Measurements from ENCODE around the gene GNG13.

Gene GNG13

GRCh38 chr16:795580-796229 lies 4.8 kb downstream of the GNG13 start:
- DNase-seq (ENCODE audit: insufficient read length, low spot score) (no peak), FAIRE-seq (no peak)

GRCh38 chr16:794853-795466 lies 5.6 kb downstream of the GNG13 start:
- FAIRE-seq (no peak), DNase-seq (ENCODE audit: insufficient read length, low spot score) (no peak)

- FAIRE-seq = no peak
- no peak for DNase-seq (ENCODE audit: insufficient read length, low spot score)
Measured at GRCh38 chr16:794091-794822, 6.3 kb downstream of the GNG13 start.

- FAIRE-seq = no peak
- DNase-seq (ENCODE audit: insufficient read length, low spot score) = no peak
Measured at GRCh38 chr16:793414-793813, 7.1 kb downstream of the GNG13 start.

- DNase-seq (ENCODE audit: insufficient read length, low spot score) = no peak
- no peak for FAIRE-seq
Measured at GRCh38 chr16:792221-792995, 8.1 kb downstream of the GNG13 start.

GRCh38 chr16:791131-791530 lies 9.4 kb downstream of the GNG13 start:
- no peak for FAIRE-seq
- DNase-seq (ENCODE audit: insufficient read length, low spot score) = no peak

- FAIRE-seq (no peak), DNase-seq (ENCODE audit: insufficient read length, low spot score) (no peak)
Measured at GRCh38 chr16:790086-790485, 10.4 kb downstream of the GNG13 start.

- FAIRE-seq = no peak
- no peak for DNase-seq (ENCODE audit: insufficient read length, low spot score)
Measured at GRCh38 chr16:789191-789850, 11.2 kb downstream of the GNG13 start.

- peak; percentile 97 for FAIRE-seq
Measured at GRCh38 chr16:788399-789126, 12.0 kb downstream of the GNG13 start, which contains the start of gene CHTF18. Gene CHTF18, plus strand, starts transcription at chr16:788620. Its CDS starts 65 bp downstream, at chr16:788685.

GRCh38 chr16:787978-788398 lies 12.5 kb downstream of the GNG13 start, which contains the start of gene RPUSD1:
Gene RPUSD1, minus strand, starts transcription at chr16:788381. Its CDS starts 644 bp downstream, at chr16:787737.
- no peak for DNase-seq (ENCODE audit: insufficient read length, low spot score)
- FAIRE-seq = no peak

More at GRCh38 chr16:788399-789126, 12.0 kb downstream of the GNG13 start, which contains the start of gene CHTF18:
- peak; percentile 94 for DNase-seq (ENCODE audit: insufficient read length, low spot score)

GRCh38 chr16:787321-787966 lies 13.1 kb downstream of the GNG13 start:
- no peak for FAIRE-seq

GRCh38 chr16:785563-786535 lies 14.7 kb downstream of the GNG13 start:
- FAIRE-seq = no peak

More at GRCh38 chr16:787321-787966, 13.1 kb downstream of the GNG13 start:
- DNase-seq (ENCODE audit: insufficient read length, low spot score) = no peak

GRCh38 chr16:784431-784830 lies 16.1 kb downstream of the GNG13 start:
- DNase-seq (ENCODE audit: insufficient read length, low spot score) = no peak
- FAIRE-seq = no peak

More at GRCh38 chr16:785563-786535, 14.7 kb downstream of the GNG13 start:
- no peak for DNase-seq (ENCODE audit: insufficient read length, low spot score)

GRCh38 chr16:783404-784161 lies 17.0 kb downstream of the GNG13 start:
- FAIRE-seq (no peak), DNase-seq (ENCODE audit: insufficient read length, low spot score) (no peak)

GRCh38 chr16:782766-783403 lies 17.6 kb downstream of the GNG13 start:
- FAIRE-seq (no peak), DNase-seq (ENCODE audit: insufficient read length, low spot score) (no peak)

- FAIRE-seq (no peak), DNase-seq (ENCODE audit: insufficient read length, low spot score) (no peak)
Measured at GRCh38 chr16:782258-782657, 18.3 kb downstream of the GNG13 start.
